ENCODE data around the gene ESR1. TPM values are rescaled to one million over a fixed set of nuclear protein-coding genes. Genes with fewer than 3 reads are reported as not detected.
"Not testable (repeated sequence)": the region's sequence is repeated elsewhere in the genome, so short reads cannot be mapped to it uniquely, and the experiment has no call there.

Gene ESR1
- total and polyA plus RNA-seq, 2 donors from 2014 or later = 1.1 to 5.2 TPM

- TF ChIP-seq CTCF (IDR thresholded peaks at IDR 0.05; ENCODE audit: borderline replicate concordance, extremely low read depth, insufficient read depth) = no peak
- no peak overlapping the region for H3K9ac ChIP-seq (ENCODE audit: low read length in 3 of 3)
- no peak for FAIRE-seq
- H3K27me3 ChIP-seq (ENCODE audit: control insufficient read depth, insufficient read depth, low read length) = no peaks in the 10 kb centered on the region
- no peak overlapping the region for H3K4me3 ChIP-seq (ENCODE audit: low read length in 3 of 3)
- peaks cover 0 to 3% (median 0%) of the 10 kb centered on the region in 3 donors for H3K9me3 ChIP-seq (ENCODE audit: control insufficient read depth in 2 of 3, insufficient read depth in 1 of 3, low read length in 3 of 3)
- no peak overlapping the region for H3K27ac ChIP-seq (ENCODE audit: low read depth in 2 of 2, low read length in 2 of 2)
- no peak for DNase-seq
- no peaks in the 10 kb centered on the region for H3K4me1 ChIP-seq (ENCODE audit: control insufficient read depth in 2 of 3, insufficient read depth in 2 of 3, low read depth in 1 of 3, low read length in 3 of 3)
- intact Hi-C loops (cut with DNase I) = no loop called here
- H3K36me3 ChIP-seq (ENCODE audit: control insufficient read depth in 2 of 3, insufficient read depth in 3 of 3, low read length in 3 of 3) = no peaks in the 10 kb centered on the region
Measured at GRCh38 chr6:152023613-152024012, 216.1 kb downstream of the ESR1 start.

- Histone ChIP-seq H3K4me1 (ENCODE audit: control insufficient read depth in 2 of 3, insufficient read depth in 2 of 3, low read depth in 1 of 3, low read length in 3 of 3) (no peaks in the 10 kb centered on the region), H3K36me3 (ENCODE audit: control insufficient read depth in 2 of 3, insufficient read depth in 3 of 3, low read length in 3 of 3) (no peaks in the 10 kb centered on the region), H3K9ac (ENCODE audit: low read length in 3 of 3) (no peak overlapping the region), H3K27me3 (ENCODE audit: control insufficient read depth, insufficient read depth, low read length) (no peaks in the 10 kb centered on the region), H3K27ac (ENCODE audit: low read depth in 2 of 2, low read length in 2 of 2) (no peak overlapping the region), H3K4me3 (ENCODE audit: low read length in 3 of 3) (no peak overlapping the region), H3K9me3 (ENCODE audit: control insufficient read depth in 2 of 3, insufficient read depth in 1 of 3, low read length in 3 of 3) (peaks cover 0 to 3% (median 0%) of the 10 kb centered on the region in 3 donors)
- DNase-seq (no peak), FAIRE-seq (peak; percentile 84)
- intact Hi-C loops (cut with DNase I) = no loop called here
- TF ChIP-seq CTCF (IDR thresholded peaks at IDR 0.05; ENCODE audit: borderline replicate concordance, extremely low read depth, insufficient read depth) = no peak
Measured at GRCh38 chr6:152026291-152026690, 218.8 kb downstream of the ESR1 start.

DNA sequence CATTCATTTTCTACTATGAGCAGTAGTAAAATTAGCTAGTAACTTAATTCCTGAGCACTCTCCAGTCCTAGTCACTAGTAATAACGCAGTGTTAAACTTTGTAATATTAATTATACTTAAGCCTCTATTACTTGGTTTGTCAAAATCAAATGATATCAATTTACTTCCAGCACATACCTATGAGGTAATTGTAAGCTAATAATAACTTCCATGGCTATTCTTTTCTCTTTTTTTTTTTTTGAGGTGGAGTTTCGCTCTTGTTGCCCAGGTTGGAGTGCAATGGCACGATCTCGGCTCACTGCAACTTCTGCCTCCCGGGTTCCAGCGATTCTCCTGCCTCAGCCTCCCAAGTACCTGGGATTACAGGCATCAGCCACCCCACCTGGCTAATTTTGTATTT is 219.3 kb downstream of the ESR1 start:
- DNase-seq; H3K27me3 ChIP-seq (ENCODE audit: control insufficient read depth, insufficient read depth, low read length); H3K4me1 ChIP-seq (ENCODE audit: control insufficient read depth in 2 of 3, insufficient read depth in 2 of 3, low read depth in 1 of 3, low read length in 3 of 3); H3K36me3 ChIP-seq (ENCODE audit: control insufficient read depth in 2 of 3, insufficient read depth in 3 of 3, low read length in 3 of 3); H3K9ac ChIP-seq (ENCODE audit: low read length in 3 of 3); H3K9me3 ChIP-seq (ENCODE audit: control insufficient read depth in 2 of 3, insufficient read depth in 1 of 3, low read length in 3 of 3); intact Hi-C loops (cut with DNase I); H3K27ac ChIP-seq (ENCODE audit: low read depth in 2 of 2, low read length in 2 of 2); FAIRE-seq; H3K4me3 ChIP-seq (ENCODE audit: low read length in 3 of 3): not testable (repeated sequence)

- H3K36me3 ChIP-seq (ENCODE audit: control insufficient read depth in 2 of 3, insufficient read depth in 3 of 3, low read length in 3 of 3); intact Hi-C loops (cut with DNase I); H3K4me3 ChIP-seq (ENCODE audit: low read length in 3 of 3); H3K9ac ChIP-seq (ENCODE audit: low read length in 3 of 3); DNase-seq; H3K9me3 ChIP-seq (ENCODE audit: control insufficient read depth in 2 of 3, insufficient read depth in 1 of 3, low read length in 3 of 3); H3K27me3 ChIP-seq (ENCODE audit: control insufficient read depth, insufficient read depth, low read length); H3K27ac ChIP-seq (ENCODE audit: low read depth in 2 of 2, low read length in 2 of 2); FAIRE-seq; H3K4me1 ChIP-seq (ENCODE audit: control insufficient read depth in 2 of 3, insufficient read depth in 2 of 3, low read depth in 1 of 3, low read length in 3 of 3): not testable (repeated sequence)
Measured at GRCh38 chr6:152033765-152034164, 226.3 kb downstream of the ESR1 start.

DNA sequence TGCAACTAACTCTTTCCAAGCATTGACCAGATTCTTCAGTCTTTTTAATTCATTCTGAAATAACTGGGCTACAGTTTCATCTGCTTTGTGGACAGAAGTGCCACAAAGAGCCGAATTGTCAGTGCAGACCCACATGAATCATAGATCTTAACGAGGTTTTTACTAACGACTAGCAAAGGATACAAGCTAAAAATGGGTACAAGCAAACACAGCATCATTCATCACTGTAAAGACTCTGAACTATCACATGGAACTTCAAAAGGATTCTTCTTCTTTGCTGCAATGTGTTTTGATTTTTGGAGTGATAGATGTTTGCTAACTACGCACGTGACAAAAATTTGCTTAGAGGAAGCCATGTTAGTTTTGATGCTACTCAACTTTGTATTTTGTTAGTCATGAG is 227.1 kb downstream of the ESR1 start:
- H3K9me3 ChIP-seq (ENCODE audit: control insufficient read depth in 2 of 3, insufficient read depth in 1 of 3, low read length in 3 of 3) = no peaks in the 10 kb centered on the region
- intact Hi-C loops (cut with DNase I) = no loop called here
- H3K27me3 ChIP-seq (ENCODE audit: control insufficient read depth, insufficient read depth, low read length) = no peaks in the 10 kb centered on the region
- H3K27ac ChIP-seq (ENCODE audit: low read depth in 2 of 2, low read length in 2 of 2) = no peak overlapping the region
- H3K4me1 ChIP-seq (ENCODE audit: control insufficient read depth in 2 of 3, insufficient read depth in 2 of 3, low read depth in 1 of 3, low read length in 3 of 3) = no peaks in the 10 kb centered on the region
- DNase-seq = no peak
- H3K36me3 ChIP-seq (ENCODE audit: control insufficient read depth in 2 of 3, insufficient read depth in 3 of 3, low read length in 3 of 3) = no peaks in the 10 kb centered on the region
- H3K9ac ChIP-seq (ENCODE audit: low read length in 3 of 3) = no peak overlapping the region
- no peak for FAIRE-seq
- no peak overlapping the region for H3K4me3 ChIP-seq (ENCODE audit: low read length in 3 of 3)
- no peak for TF ChIP-seq CTCF (IDR thresholded peaks at IDR 0.05; ENCODE audit: borderline replicate concordance, extremely low read depth, insufficient read depth)

Measured in kidney (tissue), 14 donors.